ENCODE measurements around the gene NUDT8.
"Not testable (repeated sequence)": the region's sequence is repeated elsewhere in the genome, so short reads cannot be mapped to it uniquely, and the experiment has no call there.

Gene NUDT8

GRCh38 chr11:67611704-67612587, 17.8 kb downstream of the NUDT8 start:
- DNase-seq (ENCODE audit: low spot score) = no peak

DNA sequence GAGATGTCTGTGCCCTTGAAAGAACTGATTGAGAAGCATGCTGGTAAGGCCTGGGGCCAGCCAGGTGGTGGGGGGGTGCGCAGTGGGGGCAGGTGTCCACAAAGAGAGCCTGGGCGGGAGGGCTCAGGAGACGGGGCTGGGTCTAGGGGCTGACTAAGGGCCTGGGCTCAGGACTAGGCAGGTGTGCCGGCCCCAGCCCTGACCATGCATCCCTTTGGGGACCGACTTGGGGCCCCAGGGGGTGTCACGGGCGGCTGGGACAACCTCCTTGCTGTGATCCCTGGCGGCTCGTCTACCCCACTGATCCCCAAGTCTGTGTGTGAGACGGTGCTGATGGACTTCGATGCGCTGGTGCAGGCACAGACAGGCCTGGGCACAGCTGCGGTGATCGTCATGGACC, 18.6 kb downstream of the NUDT8 start:
- no peak for DNase-seq (ENCODE audit: low spot score)

DNA sequence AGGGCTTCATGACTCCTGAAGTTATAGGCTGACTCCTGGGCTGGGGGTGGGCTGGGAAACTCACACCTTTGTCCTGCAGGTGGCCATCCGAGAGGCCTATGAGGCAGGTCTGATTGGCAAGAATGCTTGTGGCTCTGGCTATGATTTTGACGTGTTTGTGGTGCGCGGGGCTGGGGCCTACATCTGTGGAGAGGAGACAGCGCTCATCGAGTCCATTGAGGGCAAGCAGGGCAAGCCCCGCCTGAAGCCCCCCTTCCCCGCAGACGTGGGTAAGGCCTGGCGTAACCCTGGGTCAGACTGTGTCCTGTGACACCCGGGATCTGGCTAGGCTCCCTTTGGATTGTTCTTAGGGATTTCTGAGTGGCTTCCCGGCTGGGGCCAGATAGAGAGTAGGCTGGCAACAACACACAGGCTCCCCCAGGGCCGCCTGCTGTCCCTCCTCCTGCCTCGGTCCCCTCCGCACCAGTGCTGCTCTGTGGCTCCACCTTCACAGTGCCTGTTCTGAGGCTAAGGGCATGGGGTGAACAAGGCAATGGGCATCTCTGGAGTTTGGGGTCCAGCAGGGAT, 19.4 kb downstream of the NUDT8 start:
- no peak for DNase-seq (ENCODE audit: low spot score)

DNA sequence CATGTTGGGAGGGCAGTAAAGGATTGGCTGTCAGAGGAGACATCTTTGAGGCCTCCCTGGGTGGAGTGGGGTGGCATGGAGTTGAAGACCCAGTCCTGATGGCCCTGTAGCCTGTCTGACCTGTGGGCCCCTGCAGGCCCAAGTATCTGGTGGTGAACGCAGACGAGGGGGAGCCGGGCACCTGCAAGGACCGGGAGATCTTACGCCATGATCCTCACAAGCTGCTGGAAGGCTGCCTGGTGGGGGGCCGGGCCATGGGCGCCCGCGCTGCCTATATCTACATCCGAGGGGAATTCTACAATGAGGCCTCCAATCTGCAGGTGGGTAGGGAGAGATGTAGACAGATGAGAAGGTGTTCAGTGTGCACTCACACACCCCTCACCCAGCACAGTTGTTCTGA, 20.4 kb downstream of the NUDT8 start:
- no peak for DNase-seq (ENCODE audit: low spot score)

DNA sequence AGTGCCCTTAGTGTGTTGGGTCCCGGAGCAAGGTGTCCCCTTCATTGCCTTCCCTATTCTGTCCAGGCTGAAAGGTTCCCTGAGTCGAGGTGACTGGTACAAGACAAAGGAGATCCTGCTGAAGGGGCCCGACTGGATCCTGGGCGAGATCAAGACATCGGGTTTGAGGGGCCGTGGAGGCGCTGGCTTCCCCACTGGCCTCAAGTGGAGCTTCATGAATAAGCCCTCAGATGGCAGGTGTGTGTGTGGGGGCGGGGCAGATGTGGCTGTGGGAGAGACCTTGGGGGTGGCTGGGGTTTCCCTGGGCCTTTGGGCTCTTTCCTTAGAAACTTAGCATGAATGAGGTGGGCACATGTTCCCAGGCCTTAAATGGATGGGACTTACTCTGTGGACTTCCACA, 21.3 kb downstream of the NUDT8 start:
- DNase-seq (ENCODE audit: low spot score) = no peak

- no peak for DNase-seq (ENCODE audit: low spot score)
These were observed 22.2 kb downstream of the NUDT8 start for GRCh38 chr11:67607507-67607906.

DNA sequence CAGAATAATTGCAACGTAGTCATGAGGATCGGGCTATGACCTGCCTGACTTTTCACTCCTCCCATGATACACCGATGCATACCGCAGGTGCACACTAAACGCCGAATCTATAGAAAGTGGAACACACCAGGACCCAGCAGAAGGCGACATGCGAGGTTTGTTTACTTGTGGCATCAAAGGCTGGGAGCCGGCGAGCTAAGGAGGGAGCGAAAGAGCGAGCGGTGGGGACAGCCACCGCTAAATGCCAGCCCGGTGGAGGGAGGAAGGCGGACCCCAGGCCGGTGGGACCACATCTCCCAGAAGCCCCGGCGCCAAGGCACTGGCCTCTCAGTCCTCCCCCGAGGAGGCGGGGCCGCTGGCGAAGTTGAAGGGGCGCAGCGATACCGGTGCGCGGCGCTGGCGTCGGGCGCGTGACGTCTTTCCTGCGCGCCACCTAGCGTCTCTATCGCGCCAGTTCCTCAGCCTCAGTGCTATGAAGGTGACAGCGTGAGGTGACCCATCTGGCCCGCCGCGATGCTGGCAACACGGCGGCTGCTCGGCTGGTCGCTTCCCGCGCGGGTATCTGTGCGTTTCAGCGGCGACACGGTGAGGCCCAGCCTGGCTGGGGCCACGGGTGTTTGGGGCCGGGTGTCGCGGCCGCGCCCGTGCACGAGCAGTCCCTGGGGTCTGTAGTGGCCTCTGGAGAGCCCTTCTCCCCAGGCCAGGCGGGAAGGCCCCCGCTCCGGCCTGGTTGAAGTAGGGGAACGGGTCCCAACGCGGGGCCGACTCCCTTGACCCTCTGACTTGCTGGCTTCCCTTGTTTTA, 23.0 kb downstream of the NUDT8 start, which contains the start of gene NDUFV1:
Gene NDUFV1 (plus strand): TSS at position 445 of the 804 bp plus-strand sequence. CDS start 69 bp downstream, at position 514.
- DNase-seq (ENCODE audit: low spot score) = peak; percentile 97

- no peak for DNase-seq (ENCODE audit: low spot score)
These were observed 23.6 kb downstream of the NUDT8 start for GRCh38 chr11:67606093-67606491.

- DNase-seq (ENCODE audit: low spot score) = no peak
These were observed 24.3 kb downstream of the NUDT8 start for GRCh38 chr11:67605231-67606011.

DNA sequence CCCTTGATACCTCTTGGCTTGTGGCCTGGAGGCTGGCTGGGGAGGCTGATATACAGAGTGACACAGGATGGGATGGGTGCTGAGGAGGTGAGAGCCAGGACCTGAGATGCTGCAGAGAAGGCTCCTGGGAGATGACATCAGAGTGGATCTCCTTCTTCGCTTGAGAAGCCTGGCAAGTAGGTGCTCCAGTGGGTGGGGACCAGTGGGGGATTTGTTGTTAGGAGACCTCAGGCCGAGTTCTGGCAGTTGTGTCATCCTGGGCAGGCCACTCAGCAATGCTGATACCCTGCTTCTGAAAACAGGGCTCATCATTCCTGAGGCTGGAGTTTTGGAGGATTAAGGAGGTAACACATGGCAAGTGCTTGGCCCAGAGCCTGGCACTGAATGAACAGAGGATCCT, 24.9 kb downstream of the NUDT8 start:
- DNase-seq (ENCODE audit: low spot score) = no peak

- DNase-seq (ENCODE audit: low spot score) = not testable (repeated sequence)
These were observed 25.6 kb downstream of the NUDT8 start for GRCh38 chr11:67604119-67604518.

- DNase-seq (ENCODE audit: low spot score) = peak; percentile 61
These were observed 28.6 kb downstream of the NUDT8 start for GRCh38 chr11:67601098-67601497.

DNA sequence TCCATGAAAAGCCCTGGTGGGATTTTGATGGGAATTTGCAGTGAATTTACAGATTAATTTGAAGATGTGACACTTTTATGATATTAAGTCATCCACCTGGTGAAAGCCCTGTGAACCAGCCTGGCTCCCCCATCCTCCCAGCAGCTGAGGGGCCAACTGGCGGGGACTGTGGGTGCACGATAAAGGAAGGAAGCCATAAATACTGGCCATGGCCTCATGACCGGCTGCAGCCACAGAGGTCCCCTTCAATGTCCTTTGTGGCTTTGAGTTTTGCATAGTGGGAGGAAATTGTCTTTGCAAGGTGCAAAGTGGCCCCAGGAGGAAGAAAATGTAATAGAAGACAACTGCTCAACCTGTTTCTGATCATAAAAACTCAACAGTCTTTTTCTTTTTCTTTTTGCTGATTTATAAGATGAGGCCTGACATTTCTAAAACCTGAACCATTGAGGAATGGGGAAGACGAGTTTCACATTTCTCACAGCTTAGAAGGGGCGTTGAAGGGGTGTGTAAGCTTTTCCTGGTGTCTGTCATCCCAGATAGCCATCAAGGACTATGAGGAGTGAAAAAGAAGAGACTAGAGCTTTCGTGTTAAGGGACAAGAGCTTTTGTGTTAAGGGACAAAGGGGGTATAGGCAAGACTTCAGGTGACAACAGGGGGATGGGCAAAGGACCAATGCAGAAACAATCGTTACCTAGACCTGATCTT, 29.3 kb downstream of the NUDT8 start:
- no peak for DNase-seq (ENCODE audit: low spot score)

- DNase-seq (ENCODE audit: low spot score) = no peak
These were observed 30.6 kb downstream of the NUDT8 start for GRCh38 chr11:67599149-67599548.

- DNase-seq (ENCODE audit: low spot score) = not testable (repeated sequence)
These were observed 31.8 kb downstream of the NUDT8 start for GRCh38 chr11:67597963-67598362.

- DNase-seq (ENCODE audit: low spot score) = not testable (repeated sequence)
These were observed 32.3 kb downstream of the NUDT8 start for GRCh38 chr11:67597458-67597857.

- DNase-seq (ENCODE audit: low spot score) = no peak
These were observed 32.9 kb downstream of the NUDT8 start for GRCh38 chr11:67596753-67597300.

DNA sequence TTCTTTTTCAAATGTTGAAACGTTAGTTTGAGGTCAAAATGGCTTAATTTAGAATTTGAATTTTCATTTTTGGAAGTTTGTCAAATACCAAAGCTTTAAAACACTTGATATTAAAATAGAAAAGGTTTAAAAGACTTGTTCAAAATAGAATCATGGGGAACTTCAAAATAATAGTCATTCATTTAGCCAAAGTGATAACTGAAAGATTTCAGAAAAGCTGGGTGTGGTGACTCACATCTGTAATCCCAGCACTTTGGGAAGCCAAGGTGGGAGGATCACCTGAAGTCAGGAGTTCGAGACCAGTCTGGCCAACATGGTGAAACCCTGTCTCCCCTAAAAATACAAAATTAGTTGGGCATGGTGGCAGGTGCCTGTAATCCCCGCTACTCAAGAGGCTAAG, 35.3 kb downstream of the NUDT8 start:
- DNase-seq (ENCODE audit: low spot score) = no peak

DNA sequence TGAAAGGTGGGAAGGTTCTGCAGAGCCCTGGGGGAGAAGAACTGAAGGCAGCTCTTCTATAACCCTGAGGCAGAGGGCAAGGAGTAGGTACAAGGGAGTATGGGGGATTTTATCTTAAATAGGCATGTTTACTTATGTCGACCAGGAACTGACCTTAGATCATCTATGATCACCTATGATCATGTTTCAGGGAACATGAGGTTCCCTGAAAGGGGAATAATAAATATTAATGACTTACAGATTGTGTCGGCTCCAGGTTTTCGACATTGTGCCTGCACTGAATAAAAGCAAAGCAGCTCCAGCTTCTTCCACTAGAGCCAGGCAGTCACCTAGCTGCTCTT, 36.2 kb downstream of the NUDT8 start:
- no peak for DNase-seq (ENCODE audit: low spot score)

DNA sequence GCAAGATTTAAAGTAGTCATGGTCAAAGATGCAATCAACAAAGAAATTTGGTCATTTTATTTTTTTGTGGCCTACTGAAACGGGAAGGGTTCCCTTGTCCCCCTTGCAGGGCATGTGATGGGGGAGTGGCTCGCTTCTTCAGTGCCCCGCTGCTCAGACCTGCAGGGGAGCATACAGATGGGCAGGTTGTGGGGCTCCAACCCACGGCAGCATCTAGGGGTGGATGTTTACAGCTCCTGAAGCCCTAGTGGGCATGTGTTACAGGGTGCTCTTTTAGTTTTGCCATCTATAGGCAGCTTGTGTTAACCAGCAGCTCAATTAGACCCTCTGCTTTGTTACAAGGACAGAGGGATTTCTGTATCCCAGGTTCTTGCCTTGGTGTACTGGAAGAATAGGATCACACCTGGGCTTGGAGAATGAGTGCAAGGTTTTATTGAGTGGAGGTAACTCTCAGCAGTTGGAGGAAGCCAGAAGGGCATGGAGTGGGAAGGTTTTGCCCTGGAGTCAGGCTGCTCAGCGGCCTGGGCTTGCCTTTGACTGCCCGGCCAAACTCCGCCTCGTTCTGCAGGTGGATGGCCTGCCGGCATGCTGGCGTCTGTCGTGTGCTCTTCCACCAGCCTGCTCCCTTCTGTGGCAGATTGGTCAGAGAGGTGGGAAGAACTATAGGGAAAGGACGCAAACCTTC, 36.7 kb downstream of the NUDT8 start:
- DNase-seq (ENCODE audit: low spot score) = no peak
